HG03469 (cell line): Measurements from ENCODE around the gene ANKUB1.
"Not testable (repeated sequence)": the region's sequence is repeated elsewhere in the genome, so short reads cannot be mapped to it uniquely, and the experiment has no call there.

Experiments used
- ATAC-seq: cut with Tn5 transposase; IDR thresholded peaks from one replicate; pipeline ENCODE4 v1.9.1; 2021; ENCODE audit warnings: mild to moderate bottlenecking, moderate library complexity, moderate number of reproducible peaks; ENCODE audit not compliant: unreplicated experiment

ANKUB1 gene

GRCh38 chr3:149792452-149793270 is at the start of gene ANKUB1:
Gene ANKUB1 (minus strand): TSS chr3:149792554. CDS start chr3:149792366, 188 bp downstream.
- ATAC-seq, result no peak

- ATAC-seq, result no peak
Observed at GRCh38 chr3:149839896-149840295, 47.5 kb upstream of the ANKUB1 start.

- not testable (repeated sequence) for ATAC-seq
Observed at GRCh38 chr3:149839469-149839868, 47.1 kb upstream of the ANKUB1 start.

- not testable (repeated sequence) for ATAC-seq
Observed at GRCh38 chr3:149838491-149838890, 46.1 kb upstream of the ANKUB1 start.

GRCh38 chr3:149833241-149833640 is 40.9 kb upstream of the ANKUB1 start:
- ATAC-seq, result no peak

GRCh38 chr3:149832086-149832485 is 39.7 kb upstream of the ANKUB1 start:
- ATAC-seq, result no peak

GRCh38 chr3:149831321-149831720 is 39.0 kb upstream of the ANKUB1 start:
- ATAC-seq, result no peak

GRCh38 chr3:149830902-149831301 is 38.5 kb upstream of the ANKUB1 start:
- no peak for ATAC-seq

GRCh38 chr3:149829631-149830030 is 37.3 kb upstream of the ANKUB1 start:
- not testable (repeated sequence) for ATAC-seq

- ATAC-seq, result no peak
Observed at GRCh38 chr3:149828390-149828789, 36.0 kb upstream of the ANKUB1 start.

GRCh38 chr3:149826636-149827035 is 34.3 kb upstream of the ANKUB1 start:
- no peak for ATAC-seq

GRCh38 chr3:149820183-149820582 is 27.8 kb upstream of the ANKUB1 start:
- no peak for ATAC-seq

GRCh38 chr3:149819432-149819831 is 27.1 kb upstream of the ANKUB1 start:
- no peak for ATAC-seq

- ATAC-seq, result no peak
Observed at GRCh38 chr3:149816986-149817385, 24.6 kb upstream of the ANKUB1 start.

GRCh38 chr3:149816311-149816710 is 24.0 kb upstream of the ANKUB1 start:
- no peak for ATAC-seq

- ATAC-seq, result no peak
Observed at GRCh38 chr3:149815728-149816127, 23.4 kb upstream of the ANKUB1 start.

GRCh38 chr3:149815321-149815720 is 23.0 kb upstream of the ANKUB1 start:
- ATAC-seq, result no peak

GRCh38 chr3:149813367-149814281 is 21.3 kb upstream of the ANKUB1 start:
- ATAC-seq, result no peak

GRCh38 chr3:149812606-149813366 is 20.4 kb upstream of the ANKUB1 start, which contains the start of gene RNF13:
Gene RNF13 (plus strand): TSS chr3:149813215. CDS start chr3:149846027, 32,812 bp downstream.
- peak; percentile 75 for ATAC-seq

- no peak for ATAC-seq
Observed at GRCh38 chr3:149812165-149812605, 19.8 kb upstream of the ANKUB1 start.

- ATAC-seq, result no peak
Observed at GRCh38 chr3:149810846-149811245, 18.5 kb upstream of the ANKUB1 start.
